Effector CD4-positive, alpha-beta T cell (primary cell): Measurements from ENCODE around the gene ZNF92.
"Not testable (repeated sequence)": the region's sequence is repeated elsewhere in the genome, so short reads cannot be mapped to it uniquely, and the experiment has no call there.

Experiments used
- DNase-seq: peaks from one replicate; pipeline ENCODE4 v3.0.0-alpha.2; 2020
- total RNA-seq: gene quantifications from one replicate; lab custom pipeline; 2026; lab: John Stamatoyannopoulos, UW

ZNF92 gene
- total RNA-seq, result 76.2 reads per million, percentile 77 among the genes with 10 or more reads in this experiment

GRCh38 chr7:65373608-65374351 lies at the start of gene ZNF92:
Gene ZNF92 (plus strand): TSS chr7:65373855. CDS start chr7:65373998, 143 bp downstream.
- peak; percentile 93 for DNase-seq

GRCh38 chr7:65325793-65326432 lies 47.7 kb upstream of the ZNF92 start:
- DNase-seq, result no peak

GRCh38 chr7:65338346-65338745 lies 35.3 kb upstream of the ZNF92 start:
- DNase-seq, result no peak

GRCh38 chr7:65339257-65339656 lies 34.4 kb upstream of the ZNF92 start:
- no peak for DNase-seq

GRCh38 chr7:65342723-65343629 lies 30.7 kb upstream of the ZNF92 start:
- DNase-seq, result no peak

GRCh38 chr7:65344541-65344940 lies 29.1 kb upstream of the ZNF92 start:
- DNase-seq, result not testable (repeated sequence)

GRCh38 chr7:65354263-65354662 lies 19.4 kb upstream of the ZNF92 start:
- no peak for DNase-seq

GRCh38 chr7:65369843-65370242 lies 3.8 kb upstream of the ZNF92 start:
- no peak for DNase-seq

GRCh38 chr7:65371468-65371867 lies 2.2 kb upstream of the ZNF92 start:
- DNase-seq, result no peak

- DNase-seq, result no peak
Observed at GRCh38 chr7:65379318-65379717, 5.7 kb downstream of the ZNF92 start.

GRCh38 chr7:65381742-65382141 lies 8.1 kb downstream of the ZNF92 start:
- DNase-seq, result no peak

GRCh38 chr7:65382452-65382851 lies 8.8 kb downstream of the ZNF92 start:
- no peak for DNase-seq

GRCh38 chr7:65387891-65388290 lies 14.2 kb downstream of the ZNF92 start:
- DNase-seq, result no peak

- no peak for DNase-seq
Observed at GRCh38 chr7:65390588-65390987, 16.9 kb downstream of the ZNF92 start.

- DNase-seq, result no peak
Observed at GRCh38 chr7:65397730-65398142, 24.1 kb downstream of the ZNF92 start.

GRCh38 chr7:65398671-65399070 lies 25.0 kb downstream of the ZNF92 start:
- DNase-seq, result not testable (repeated sequence)

GRCh38 chr7:65399101-65399500 lies 25.4 kb downstream of the ZNF92 start:
- not testable (repeated sequence) for DNase-seq

- DNase-seq, result no peak
Observed at GRCh38 chr7:65404020-65404419, 30.4 kb downstream of the ZNF92 start.

GRCh38 chr7:65406706-65407105 lies 33.1 kb downstream of the ZNF92 start:
- DNase-seq, result not testable (repeated sequence)

- no peak for DNase-seq
Observed at GRCh38 chr7:65409363-65409762, 35.7 kb downstream of the ZNF92 start.

GRCh38 chr7:65411249-65411648 lies 37.6 kb downstream of the ZNF92 start:
- DNase-seq, result no peak

GRCh38 chr7:65422670-65423069 lies 49.0 kb downstream of the ZNF92 start:
- DNase-seq, result no peak

- DNase-seq, result not testable (repeated sequence)
Observed at GRCh38 chr7:65423286-65423685, 49.6 kb downstream of the ZNF92 start.
